IPS-NIHi7 (cell line): ENCODE measurements around the gene DLST.
"Not testable (repeated sequence)": the region's sequence is repeated elsewhere in the genome, so short reads cannot be mapped to it uniquely, and the experiment has no call there.

Experiments
- DNase-seq: peaks from one replicate; pipeline ENCODE4 v3.0.0; 2012; ENCODE audit warnings: mixed read lengths; ENCODE audit errors: extremely low spot score

The DLST gene

GRCh38 chr14:74917646-74918081 lies 35.9 kb downstream of the DLST start:
- no peak for DNase-seq

GRCh38 chr14:74918380-74918779 lies 36.7 kb downstream of the DLST start:
- no peak for DNase-seq

- DNase-seq = no peak
These were observed 37.9 kb downstream of the DLST start for GRCh38 chr14:74919421-74920165.

DNA sequence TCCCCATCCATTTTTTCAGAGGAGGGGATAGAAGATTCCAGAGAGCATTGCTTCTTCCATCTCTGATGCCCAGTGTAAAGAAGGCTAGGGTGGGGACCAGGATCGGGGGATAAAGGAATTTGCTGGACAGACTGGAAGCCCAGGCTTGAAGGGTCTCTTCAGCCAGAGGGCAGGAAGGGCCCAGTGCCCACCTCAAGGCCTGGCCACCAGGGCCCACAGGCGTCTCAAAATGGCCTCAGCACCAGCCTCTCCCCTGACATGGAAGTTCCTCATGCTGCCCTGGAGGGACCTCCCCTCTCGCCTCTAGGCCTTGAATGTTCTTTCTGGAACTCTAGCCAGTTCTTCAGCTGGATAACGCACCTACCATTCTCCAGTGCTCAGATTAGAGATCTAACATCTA lies 38.6 kb downstream of the DLST start:
- DNase-seq = no peak

GRCh38 chr14:74921053-74921620 lies 39.4 kb downstream of the DLST start:
- no peak for DNase-seq

GRCh38 chr14:74921987-74922751 lies 40.5 kb downstream of the DLST start:
- no peak for DNase-seq

GRCh38 chr14:74922752-74923401 lies 41.2 kb downstream of the DLST start, which contains the start of gene RPS6KL1:
RPS6KL1 (minus strand) TSS chr14:74923260; CDS start chr14:74921541, 1,719 bp downstream.
- DNase-seq = peak; percentile 99

GRCh38 chr14:74924061-74924460 lies 42.3 kb downstream of the DLST start:
- DNase-seq = no peak

GRCh38 chr14:74927225-74927624 lies 45.5 kb downstream of the DLST start:
- DNase-seq = no peak

DNA sequence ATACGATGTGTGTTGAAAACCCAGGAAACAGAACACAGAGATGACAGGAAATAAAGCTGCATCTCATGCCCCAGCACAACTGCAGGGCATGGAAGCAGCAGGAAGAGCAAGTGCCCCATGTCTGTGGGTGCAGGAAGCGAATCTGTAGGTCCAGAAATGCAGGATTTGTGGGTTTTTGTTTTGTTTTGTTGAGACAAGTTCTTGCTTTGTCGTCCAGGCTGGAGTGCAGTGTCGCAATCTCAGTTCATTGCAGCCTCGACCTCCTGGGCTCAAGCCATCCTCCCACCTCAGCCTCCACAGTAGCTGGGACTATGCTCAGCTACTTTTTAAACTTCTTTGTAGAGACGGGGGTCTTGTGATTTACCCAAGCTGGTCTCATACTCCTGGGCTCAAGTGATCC lies 47.5 kb downstream of the DLST start:
- DNase-seq = no peak

DNA sequence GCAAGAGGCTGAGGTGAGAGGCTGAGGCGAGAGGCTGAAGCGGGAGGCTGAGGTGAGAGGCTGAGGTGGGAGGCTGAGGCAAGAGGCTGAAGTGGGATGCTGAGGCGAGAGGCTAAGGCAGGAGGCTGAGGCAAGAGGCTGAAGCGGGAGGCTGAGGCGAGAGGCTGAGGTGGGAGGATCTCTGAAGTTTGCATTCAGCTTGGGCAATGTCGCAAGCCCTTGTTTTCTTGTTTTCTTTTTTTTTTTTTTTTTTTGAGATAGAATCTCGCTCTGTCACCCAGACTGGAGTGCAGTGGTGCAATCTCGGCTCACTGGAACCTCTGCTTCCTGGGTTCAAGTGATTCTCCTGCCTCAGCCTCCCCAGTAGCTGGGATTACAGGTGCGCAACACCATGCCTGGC lies 50.0 kb downstream of the DLST start:
- DNase-seq = not testable (repeated sequence)

GRCh38 chr14:74932401-74932901 lies 50.7 kb downstream of the DLST start:
- no peak for DNase-seq

DNA sequence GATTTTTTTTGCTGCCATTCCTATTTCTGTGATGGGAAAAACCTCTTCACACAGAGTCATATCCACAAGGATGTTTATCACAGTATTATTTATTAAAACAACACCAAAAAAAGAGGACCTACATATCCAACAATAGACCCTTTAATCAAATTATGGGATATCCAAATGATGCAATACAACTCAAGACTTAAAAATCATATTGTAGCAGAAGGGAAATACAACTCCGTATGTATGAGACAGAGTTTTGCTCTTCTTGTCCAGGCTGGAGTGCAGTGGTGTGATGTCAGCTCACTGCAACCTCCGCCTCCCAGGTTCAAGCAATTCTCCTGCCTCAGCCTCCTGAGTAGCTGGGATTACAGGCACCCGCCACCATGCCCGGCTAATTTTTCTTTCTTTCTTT lies 51.2 kb downstream of the DLST start:
- not testable (repeated sequence) for DNase-seq

GRCh38 chr14:74934041-74934440 lies 52.3 kb downstream of the DLST start:
- no peak for DNase-seq

- DNase-seq = no peak
These were observed 53.0 kb downstream of the DLST start for GRCh38 chr14:74934476-74935359.

GRCh38 chr14:74935360-74935680 lies 53.6 kb downstream of the DLST start:
- no peak for DNase-seq

GRCh38 chr14:74936151-74936550 lies 54.4 kb downstream of the DLST start:
- no peak for DNase-seq

DNA sequence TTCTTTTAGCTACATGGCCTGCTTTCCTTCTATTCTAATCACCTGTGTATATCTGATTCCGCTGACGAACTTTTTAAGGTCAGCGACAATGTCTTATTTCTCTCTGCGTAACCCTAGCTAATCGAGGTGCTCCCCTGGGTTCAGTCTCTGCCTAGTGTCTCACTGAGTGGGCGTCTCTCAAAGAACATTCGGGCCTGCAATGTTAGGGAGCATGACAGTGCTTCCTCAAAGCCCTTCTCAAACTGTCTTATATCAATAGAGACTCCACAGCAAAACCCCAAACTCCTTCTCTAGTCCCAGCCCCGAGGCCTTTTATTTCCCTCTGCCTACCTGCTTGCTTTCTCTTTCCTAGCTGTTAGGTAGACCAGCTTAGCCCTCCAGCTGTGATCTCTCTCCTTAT lies 55.0 kb downstream of the DLST start:
- no peak for DNase-seq

DNA sequence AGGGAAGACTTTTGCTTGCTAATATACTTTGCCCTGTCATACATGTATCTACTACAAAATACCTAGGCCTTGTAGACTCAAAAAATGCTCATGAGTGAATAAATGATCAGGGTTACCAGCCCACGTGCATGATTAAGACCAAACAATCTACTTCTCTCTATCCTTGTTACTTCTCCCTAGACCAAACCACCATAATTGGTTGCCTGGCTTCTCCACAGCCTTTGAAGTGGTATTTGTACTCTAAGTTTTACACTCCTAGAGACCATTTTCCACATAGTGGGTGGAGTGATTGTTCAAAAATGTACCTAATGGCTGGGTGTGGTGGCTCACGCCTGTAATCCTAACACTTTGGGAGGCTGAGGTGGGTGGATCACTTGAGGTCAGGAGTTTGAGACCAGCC lies 55.5 kb downstream of the DLST start:
- no peak for DNase-seq

- DNase-seq = no peak
These were observed 57.1 kb downstream of the DLST start for GRCh38 chr14:74938531-74939495.
